Forelimb muscle (tissue), 1 donor: ENCODE results near the gene GABARAP. TPM values are rescaled to one million over a fixed set of nuclear protein-coding genes. Genes with fewer than 3 reads are reported as not detected.

ENCODE experiments used
- DNase-seq: peaks from one replicate; pipeline ENCODE4 v3.0.0-alpha.2; 2013; ENCODE audit warnings: low read depth
- polyA plus RNA-seq: library from polyadenylated mRNA; unstranded; fragments of 120-200 nt; gene quantifications from one replicate; pipeline ENCODE4 v1.2.1, GENCODE V29; 2013; ENCODE audit not compliant: insufficient read length

GABARAP gene
- polyA plus RNA-seq, 1 donor, result 246 TPM

DNA sequence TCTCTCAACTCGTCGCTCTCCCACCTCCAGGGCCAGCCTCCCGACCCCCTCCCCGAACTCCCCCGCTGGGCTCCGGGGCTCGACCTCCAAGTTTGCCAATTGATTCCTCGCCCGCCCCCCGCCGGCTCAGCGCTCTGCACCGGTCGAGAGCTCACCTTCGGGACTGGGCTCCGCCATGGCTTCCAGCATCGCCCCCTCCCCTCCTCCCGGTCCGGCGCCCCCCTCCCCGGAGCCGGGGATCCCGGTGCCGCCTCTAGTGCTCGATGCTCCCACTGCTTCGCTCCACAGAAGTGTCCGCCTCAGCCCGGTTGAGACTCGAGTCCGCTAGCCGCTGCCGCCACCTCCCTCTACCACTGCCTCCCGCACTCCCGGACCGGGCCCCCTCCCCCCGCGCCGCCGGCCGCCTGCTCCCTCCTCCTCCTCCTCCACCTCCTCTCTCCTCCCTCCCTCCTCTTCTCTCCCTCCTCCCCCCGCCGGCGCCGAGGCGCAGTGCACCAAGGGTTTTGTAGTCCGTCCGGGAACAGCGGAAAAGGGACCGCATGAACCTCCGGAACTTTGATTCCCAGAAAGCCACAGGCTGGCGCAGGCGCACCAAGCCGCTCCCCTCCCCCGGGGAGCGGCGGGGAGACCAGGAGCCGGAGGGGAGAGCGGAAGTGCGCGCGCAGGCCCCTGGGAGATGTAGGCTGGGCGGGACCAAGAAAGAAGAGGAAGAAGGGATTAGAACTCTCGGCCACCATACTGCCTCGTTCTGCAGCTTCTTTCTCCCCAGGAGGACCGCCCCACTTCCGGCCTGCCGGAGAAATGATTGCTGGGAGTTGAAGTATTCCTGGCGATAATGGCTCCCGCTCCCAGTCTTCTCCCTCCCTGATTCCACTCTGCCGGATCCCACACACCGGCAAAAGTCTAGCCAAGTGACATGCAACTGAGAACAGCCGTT, 2.9 kb downstream of the GABARAP start, which contains the start of gene PHF23:
Gene PHF23 (minus strand): TSS at position 367 of the 937 bp plus-strand sequence. CDS start 178 bp downstream, at position 189.
- DNase-seq, result peak; percentile 100

GRCh38 chr17:7238420-7239090, 3.7 kb downstream of the GABARAP start:
- DNase-seq, result no peak

- no peak for DNase-seq
Observed at GRCh38 chr17:7237761-7238419, 4.4 kb downstream of the GABARAP start.

DNA sequence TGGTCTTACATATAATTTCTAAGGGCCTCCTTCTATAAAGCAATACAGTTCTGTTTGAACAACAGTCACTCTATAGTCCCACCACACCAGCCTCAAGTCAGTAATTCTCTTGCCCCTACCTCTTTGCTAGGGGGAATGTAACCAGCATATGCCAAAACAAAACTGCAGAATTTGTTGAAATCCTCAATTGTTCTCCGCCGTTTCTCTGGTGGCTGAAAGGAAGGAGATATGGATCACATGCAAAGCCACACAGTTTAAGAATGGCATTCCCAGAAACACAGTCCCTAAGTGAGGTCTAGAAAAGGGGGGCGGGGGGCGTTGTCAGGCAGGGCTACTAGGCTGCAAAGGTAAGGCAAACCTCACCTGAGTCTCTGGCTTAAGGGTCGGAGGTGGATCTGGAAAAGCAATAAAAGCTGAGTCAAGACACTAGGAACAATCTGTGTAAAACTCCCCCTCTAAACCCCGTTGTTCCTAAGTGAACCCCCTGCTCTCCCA, 4.9 kb downstream of the GABARAP start:
- DNase-seq, result no peak

GRCh38 chr17:7236808-7237207, 5.4 kb downstream of the GABARAP start:
- no peak for DNase-seq

DNA sequence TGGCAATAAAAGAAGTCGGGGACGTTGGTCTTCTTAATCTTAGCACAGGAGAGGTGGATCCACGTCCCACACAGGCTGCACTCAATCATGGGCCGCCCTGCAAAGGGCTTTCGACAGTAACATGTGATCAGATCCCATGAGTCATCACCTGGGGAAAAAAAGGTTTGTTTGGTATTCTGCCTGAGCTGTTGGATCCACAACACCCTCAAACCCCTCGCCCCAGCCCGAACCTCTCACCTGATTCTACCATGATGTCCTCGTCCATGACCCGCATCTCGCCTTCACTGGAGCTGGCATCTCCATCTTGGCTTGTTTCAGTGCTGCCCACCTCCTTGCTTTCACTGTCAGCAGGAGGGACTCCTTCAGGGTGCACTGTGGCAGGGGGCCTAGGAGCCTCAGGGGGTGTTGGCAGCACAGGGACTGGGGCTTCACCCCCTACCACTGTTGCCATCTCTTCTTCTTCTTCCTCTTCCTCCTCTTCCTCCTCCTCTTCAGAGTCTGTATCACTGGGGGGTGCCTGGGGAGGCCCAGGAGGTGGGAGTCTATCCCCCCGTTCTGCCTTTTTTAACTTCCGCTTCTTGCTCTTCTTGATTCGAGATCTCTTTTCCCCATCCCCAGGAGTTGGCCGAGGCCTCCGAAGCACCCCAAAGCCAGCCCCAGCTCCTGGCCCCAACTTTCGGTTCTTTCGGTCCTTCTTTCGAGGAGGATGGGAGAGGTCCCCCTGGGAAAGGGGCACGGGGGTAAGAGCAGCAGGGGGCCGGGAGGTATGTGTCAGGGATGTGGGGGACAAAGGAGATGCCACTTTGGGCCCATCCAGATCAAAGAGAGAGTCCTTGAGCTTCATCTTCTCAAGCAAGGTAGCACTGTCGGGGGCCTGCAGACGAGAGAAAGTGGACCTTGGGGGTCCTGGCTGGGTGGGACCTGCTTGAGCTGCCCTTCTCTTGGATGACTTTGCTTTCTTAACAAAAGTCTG, 6.3 kb downstream of the GABARAP start:
- no peak for DNase-seq

- DNase-seq, result peak; percentile 82
Observed at GRCh38 chr17:7234083-7234951, 7.9 kb downstream of the GABARAP start, which contains the start of gene DVL2. DVL2 (minus strand) TSS chr17:7234517; CDS start chr17:7234262, 255 bp downstream.

DNA sequence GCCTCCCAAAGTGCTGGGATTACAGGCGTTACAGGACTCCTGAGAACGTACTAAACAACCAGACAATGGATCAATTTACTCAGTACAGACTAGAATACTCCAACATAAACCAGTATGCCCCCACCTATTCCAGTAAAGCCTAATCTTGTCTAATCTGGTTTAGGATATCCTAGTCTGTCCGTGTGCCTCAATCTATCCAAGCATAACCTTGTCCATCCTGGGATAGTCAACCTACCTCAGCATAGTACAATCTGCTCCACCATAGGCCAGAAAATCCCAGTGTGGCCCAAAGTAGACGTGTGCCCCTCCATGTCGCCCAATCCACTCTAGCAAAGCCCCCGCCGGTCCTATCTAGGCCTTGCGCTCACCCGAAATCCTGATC, 8.6 kb downstream of the GABARAP start:
- DNase-seq, result no peak

- no peak for DNase-seq
Observed at GRCh38 chr17:7232114-7232513, 10.1 kb downstream of the GABARAP start.

DNA sequence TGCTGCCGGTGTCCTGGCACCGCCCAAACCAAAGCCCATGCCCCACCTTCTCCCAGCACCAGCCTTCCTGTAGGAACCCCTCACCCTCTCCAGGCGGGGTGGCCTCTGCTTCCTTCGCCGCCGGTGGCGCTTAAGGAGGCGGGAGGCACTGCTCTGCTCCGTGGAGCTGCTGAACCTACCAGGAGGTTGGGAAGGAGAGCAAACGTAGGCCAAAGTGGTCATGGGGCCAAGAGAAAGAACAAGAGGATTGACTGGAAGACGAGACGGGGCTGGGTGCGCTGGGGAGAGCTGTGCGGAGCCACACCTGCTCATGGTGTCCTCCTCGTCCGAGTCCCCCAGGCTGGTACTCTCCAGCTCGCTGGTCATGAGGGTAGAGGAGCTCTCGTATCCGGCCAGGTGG, 12.7 kb downstream of the GABARAP start:
- no peak for DNase-seq

DNA sequence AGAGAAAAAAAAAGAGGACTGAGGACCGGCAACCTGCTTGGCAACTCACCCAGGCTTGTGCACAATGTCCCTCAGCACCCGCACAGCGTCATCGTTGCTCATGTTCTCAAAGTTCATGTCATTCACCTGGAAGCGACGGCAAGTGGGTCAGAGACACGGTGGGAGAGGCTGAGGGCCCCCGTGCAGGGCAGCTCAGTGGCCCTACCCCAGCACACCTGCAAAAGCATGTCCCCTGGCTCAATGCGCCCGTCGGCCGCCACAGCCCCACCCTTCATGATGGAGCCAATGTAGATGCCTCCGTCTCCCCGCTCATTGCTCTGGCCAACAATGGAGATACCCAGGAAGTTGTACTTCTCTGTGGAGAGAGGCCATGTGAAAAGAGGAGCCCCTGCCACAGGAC, 13.3 kb downstream of the GABARAP start:
- DNase-seq, result no peak

- DNase-seq, result no peak
Observed at GRCh38 chr17:7226721-7227710, 15.2 kb downstream of the GABARAP start.

GRCh38 chr17:7225711-7226331, 16.4 kb downstream of the GABARAP start:
- no peak for DNase-seq

GRCh38 chr17:7224661-7225111, 17.6 kb downstream of the GABARAP start:
- no peak for DNase-seq

GRCh38 chr17:7224110-7224509, 18.1 kb downstream of the GABARAP start:
- DNase-seq, result no peak

GRCh38 chr17:7223375-7223774, 18.9 kb downstream of the GABARAP start:
- no peak for DNase-seq

DNA sequence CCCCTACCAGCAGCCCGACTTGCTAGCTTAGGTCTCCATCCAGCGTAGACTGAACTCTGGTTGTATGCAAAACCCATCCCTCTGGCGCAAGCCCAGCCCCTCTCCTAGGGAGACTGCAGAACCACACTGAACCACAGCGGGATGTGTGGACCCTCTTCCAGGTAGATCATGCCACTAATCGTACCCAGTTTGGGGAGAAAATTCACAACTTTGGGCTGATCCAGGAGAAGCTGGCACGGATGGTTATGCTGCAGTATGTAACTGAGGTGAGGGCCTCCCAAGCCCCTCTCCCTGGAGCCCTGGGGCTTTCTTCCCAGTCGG, 19.3 kb downstream of the GABARAP start:
- DNase-seq, result no peak
